Measurements from ENCODE around the gene SMYD5. TPM values are rescaled to one million over a fixed set of nuclear protein-coding genes. Genes with fewer than 3 reads are reported as not detected.
"Not testable (repeated sequence)": the region's sequence is repeated elsewhere in the genome, so short reads cannot be mapped to it uniquely, and the experiment has no call there.

Gene SMYD5
- 10 to 100 TPM; 16.6 to 21.3 TPM for total RNA-seq

- Mint-ChIP-seq H3K36me3 (ENCODE audit: low read depth) (peaks cover 5% of the 10 kb centered on the region), H3K4me3 (peak within 1 kb of the TSS; percentile 92), H3K27ac (peak within 1 kb of the TSS; percentile 88), H3K4me1 (ENCODE audit: low read depth) (peaks cover 28% of the 10 kb centered on the region), H3K27me3 (ENCODE audit: low read depth) (peaks cover 3% of the 10 kb centered on the region), H3K9me3 (ENCODE audit: insufficient read depth) (no peaks in the 10 kb centered on the region)
- ChIA-PET POLR2A (interaction anchor here (1.0 to 2.0 kb wide), 3 partner anchors 12 to 37 kb away, joined by 4 to 5 read pairs (median 5); partner anchors contain the start of gene CCT7), CTCF (interaction anchor here (0.9 to 6.9 kb wide), 9 partner anchors 10 to 320 kb away, joined by 4 to 112 read pairs (median 19); partner anchors contain the start of genes CCT7 and PRADC1)
- DNase-seq, result peak; percentile 94
- ATAC-seq, result peak; percentile 95
Observed at GRCh38 chr2:73214120-73215035, at the start of gene SMYD5. TSS of gene SMYD5 (plus strand) at chr2:73214245. CDS start at chr2:73214267, 22 bp downstream.

GRCh38 chr2:73165978-73166377, 48.1 kb upstream of the SMYD5 start:
- H3K4me3 Mint-ChIP-seq; H3K36me3 Mint-ChIP-seq (ENCODE audit: low read depth); H3K27me3 Mint-ChIP-seq (ENCODE audit: low read depth); CTCF ChIA-PET; POLR2A ChIA-PET; ATAC-seq; H3K4me1 Mint-ChIP-seq (ENCODE audit: low read depth); DNase-seq; H3K9me3 Mint-ChIP-seq (ENCODE audit: insufficient read depth); H3K27ac Mint-ChIP-seq: not testable (repeated sequence)

- DNase-seq; H3K36me3 Mint-ChIP-seq (ENCODE audit: low read depth); H3K4me1 Mint-ChIP-seq (ENCODE audit: low read depth); POLR2A ChIA-PET; H3K9me3 Mint-ChIP-seq (ENCODE audit: insufficient read depth); CTCF ChIA-PET; H3K27me3 Mint-ChIP-seq (ENCODE audit: low read depth); H3K4me3 Mint-ChIP-seq; ATAC-seq; H3K27ac Mint-ChIP-seq: not testable (repeated sequence)
Observed at GRCh38 chr2:73166813-73167212, 47.2 kb upstream of the SMYD5 start.

GRCh38 chr2:73168348-73168747, 45.7 kb upstream of the SMYD5 start:
- H3K36me3 Mint-ChIP-seq (ENCODE audit: low read depth); DNase-seq; H3K27me3 Mint-ChIP-seq (ENCODE audit: low read depth); H3K27ac Mint-ChIP-seq; POLR2A ChIA-PET; H3K9me3 Mint-ChIP-seq (ENCODE audit: insufficient read depth); H3K4me3 Mint-ChIP-seq; ATAC-seq; CTCF ChIA-PET; H3K4me1 Mint-ChIP-seq (ENCODE audit: low read depth): not testable (repeated sequence)

- H3K27me3 Mint-ChIP-seq (ENCODE audit: low read depth), result peaks cover 24% of the 10 kb centered on the region
- POLR2A ChIA-PET; DNase-seq; H3K27ac Mint-ChIP-seq; CTCF ChIA-PET; H3K4me1 Mint-ChIP-seq (ENCODE audit: low read depth); H3K36me3 Mint-ChIP-seq (ENCODE audit: low read depth); H3K9me3 Mint-ChIP-seq (ENCODE audit: insufficient read depth); H3K4me3 Mint-ChIP-seq; ATAC-seq: not testable (repeated sequence)
Observed at GRCh38 chr2:73170341-73170740, 43.7 kb upstream of the SMYD5 start.

GRCh38 chr2:73172963-73173362, 41.1 kb upstream of the SMYD5 start:
- CTCF ChIA-PET, result interaction anchor here (5.4 kb wide), 1 partner anchor 87 kb away, joined by 72 read pairs; no protein-coding TSS in a partner anchor

GRCh38 chr2:73173781-73174180, 40.3 kb upstream of the SMYD5 start:
- CTCF ChIA-PET, result interaction anchor here (1.0 to 5.4 kb wide), 2 partner anchors 39 to 88 kb away, joined by 6 to 72 read pairs; no protein-coding TSS in a partner anchor
- POLR2A ChIA-PET, result no interaction called here
- no peak for ATAC-seq
- Mint-ChIP-seq H3K4me3 (no peak overlapping the region), H3K27me3 (ENCODE audit: low read depth) (peaks cover 37% of the 10 kb centered on the region), H3K4me1 (ENCODE audit: low read depth) (peaks cover 19% of the 10 kb centered on the region), H3K9me3 (ENCODE audit: insufficient read depth) (no peaks in the 10 kb centered on the region), H3K27ac (no peak overlapping the region), H3K36me3 (ENCODE audit: low read depth) (no peaks in the 10 kb centered on the region)
- DNase-seq, result no peak

More at GRCh38 chr2:73172963-73173362, 41.1 kb upstream of the SMYD5 start:
- no peak for DNase-seq
- Mint-ChIP-seq H3K4me3 (no peak overlapping the region), H3K4me1 (ENCODE audit: low read depth) (peaks cover 19% of the 10 kb centered on the region), H3K27ac (no peak overlapping the region), H3K9me3 (ENCODE audit: insufficient read depth) (no peaks in the 10 kb centered on the region), H3K27me3 (ENCODE audit: low read depth) (peaks cover 35% of the 10 kb centered on the region), H3K36me3 (ENCODE audit: low read depth) (no peaks in the 10 kb centered on the region)
- ATAC-seq, result no peak
- POLR2A ChIA-PET, result no interaction called here

DNA sequence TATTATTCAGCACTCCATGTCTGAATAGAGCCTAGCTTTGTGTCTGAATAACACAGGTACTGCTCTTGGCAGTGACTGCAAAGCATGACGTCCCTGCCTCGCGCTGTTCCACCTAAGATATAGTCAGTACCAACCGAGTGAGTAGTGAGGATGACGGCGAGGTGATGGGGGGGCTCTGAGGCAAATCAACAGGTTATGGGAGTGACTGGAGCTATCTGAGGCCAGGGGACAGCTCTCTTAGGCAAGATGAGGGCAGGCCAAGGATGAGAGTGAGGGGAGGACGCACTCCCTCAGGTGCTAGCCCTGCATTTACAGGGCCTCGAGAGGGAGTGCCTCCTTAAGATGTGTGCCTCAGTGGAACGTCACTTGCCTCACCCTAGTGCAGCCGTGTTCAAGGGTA, 39.8 kb upstream of the SMYD5 start:
- POLR2A ChIA-PET, result no interaction called here
- no peak overlapping the region for H3K27ac Mint-ChIP-seq
- no peak for ATAC-seq
- no peaks in the 10 kb centered on the region for H3K9me3 Mint-ChIP-seq (ENCODE audit: insufficient read depth)
- CTCF ChIA-PET, result interaction anchor here (1.0 to 5.4 kb wide), 2 partner anchors 39 to 88 kb away, joined by 6 to 72 read pairs; no protein-coding TSS in a partner anchor
- peaks cover 19% of the 10 kb centered on the region for H3K4me1 Mint-ChIP-seq (ENCODE audit: low read depth)
- no peaks in the 10 kb centered on the region for H3K36me3 Mint-ChIP-seq (ENCODE audit: low read depth)
- peaks cover 37% of the 10 kb centered on the region for H3K27me3 Mint-ChIP-seq (ENCODE audit: low read depth)
- DNase-seq, result no peak
- H3K4me3 Mint-ChIP-seq, result no peak overlapping the region

DNA sequence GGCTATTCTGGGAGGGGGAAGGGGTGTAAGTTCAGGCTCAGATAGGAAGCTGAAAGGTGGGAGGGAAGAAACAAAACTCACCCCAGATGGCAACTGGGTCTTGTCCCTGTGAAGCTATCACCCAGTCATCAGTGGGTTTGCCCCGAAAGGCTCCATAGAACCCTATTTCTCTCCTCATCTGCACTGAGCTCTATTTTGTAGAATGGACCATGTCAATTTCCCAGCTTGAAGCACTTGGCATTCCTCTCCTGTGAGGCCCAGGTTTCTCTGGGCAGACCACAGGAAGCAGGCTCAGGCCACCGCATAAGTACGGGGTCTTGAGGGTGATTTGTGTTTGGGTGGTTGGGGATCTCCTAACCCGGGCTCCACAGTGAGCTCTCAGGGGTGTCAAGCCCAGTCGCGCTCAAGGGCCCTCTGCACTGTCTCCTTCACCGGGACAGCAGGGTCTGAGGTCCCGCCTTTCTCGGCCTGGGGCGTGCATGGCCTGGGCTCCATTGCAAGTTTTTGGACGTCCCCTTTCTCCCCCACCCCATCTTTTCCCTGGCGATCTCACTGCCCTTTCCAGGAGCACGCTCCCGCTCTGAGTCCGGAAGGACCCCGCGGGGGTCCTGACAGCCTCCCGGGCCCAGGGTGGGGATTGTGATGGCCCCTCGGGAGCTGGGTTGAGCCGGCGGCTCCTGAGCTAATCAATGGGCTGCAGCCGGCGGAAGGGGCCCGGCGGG, 38.9 kb upstream of the SMYD5 start:
- Mint-ChIP-seq H3K27ac (no peak overlapping the region), H3K9me3 (ENCODE audit: insufficient read depth) (no peaks in the 10 kb centered on the region), H3K27me3 (ENCODE audit: low read depth) (peaks cover 42% of the 10 kb centered on the region), H3K4me3 (peak overlapping the region; percentile 27), H3K36me3 (ENCODE audit: low read depth) (no peaks in the 10 kb centered on the region), H3K4me1 (ENCODE audit: low read depth) (peaks cover 19% of the 10 kb centered on the region)
- no peak for DNase-seq
- CTCF ChIA-PET, result interaction anchor here (0.8 to 5.4 kb wide), 3 partner anchors 12 to 183 kb away, joined by 3 to 72 read pairs (median 3); no protein-coding TSS in a partner anchor
- POLR2A ChIA-PET, result no interaction called here
- no peak for ATAC-seq

DNA sequence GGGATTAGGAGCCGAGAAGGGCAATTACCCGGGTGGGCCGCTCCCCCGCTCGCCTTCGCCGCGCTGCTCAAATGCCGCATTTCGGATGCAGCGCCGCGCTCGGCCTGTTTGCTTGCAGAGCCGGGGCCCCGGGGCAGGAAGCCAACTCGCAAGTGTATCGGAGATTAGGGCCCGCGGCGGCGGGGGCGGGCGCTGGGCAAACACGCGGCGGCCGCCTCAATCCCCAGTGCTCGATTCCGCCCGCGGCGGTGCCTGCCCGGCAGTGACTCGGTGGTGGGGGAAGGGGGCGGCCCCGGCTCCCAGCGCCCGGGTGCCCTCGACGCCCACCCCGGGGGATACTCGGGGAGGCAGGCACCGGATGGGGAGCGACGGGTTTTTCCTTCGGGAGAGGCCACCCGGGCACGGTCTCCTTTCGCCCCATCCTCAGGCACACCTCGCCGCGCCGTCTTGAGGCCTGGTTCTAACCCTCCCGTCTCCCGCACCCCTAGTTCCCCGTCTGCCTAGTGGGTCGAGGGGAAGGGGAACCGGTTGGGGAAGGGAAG, 38.3 kb upstream of the SMYD5 start:
- peaks cover 46% of the 10 kb centered on the region for H3K27me3 Mint-ChIP-seq (ENCODE audit: low read depth)
- peak overlapping the region; percentile 80 for H3K4me3 Mint-ChIP-seq
- POLR2A ChIA-PET, result no interaction called here
- CTCF ChIA-PET, result interaction anchor here (0.6 to 5.4 kb wide), 20 partner anchors 10 to 314 kb away, joined by 3 to 112 read pairs (median 7); partner anchors contain the start of genes EGR4 and SMYD5
- ATAC-seq (peak; percentile 64), DNase-seq (peak; percentile 79)
- H3K36me3 Mint-ChIP-seq (ENCODE audit: low read depth), result no peaks in the 10 kb centered on the region
- no peak overlapping the region for H3K27ac Mint-ChIP-seq
- H3K4me1 Mint-ChIP-seq (ENCODE audit: low read depth), result peaks cover 19% of the 10 kb centered on the region
- no peaks in the 10 kb centered on the region for H3K9me3 Mint-ChIP-seq (ENCODE audit: insufficient read depth)

GRCh38 chr2:73176205-73176880, 37.7 kb upstream of the SMYD5 start:
- ChIA-PET POLR2A (interaction anchor here (0.6 to 1.2 kb wide), 3 partner anchors 26 to 1307 kb away, joined by 3 to 5 read pairs (median 3); partner anchors contain the start of gene NOTO), CTCF (interaction anchor here (0.6 to 5.4 kb wide), 48 partner anchors 10 to 397 kb away, joined by 3 to 112 read pairs (median 6); partner anchors contain the start of genes EGR4, NOTO, PRADC1 and RAB11FIP5)
- Mint-ChIP-seq H3K9me3 (ENCODE audit: insufficient read depth) (no peaks in the 10 kb centered on the region), H3K4me1 (ENCODE audit: low read depth) (peaks cover 22% of the 10 kb centered on the region), H3K36me3 (ENCODE audit: low read depth) (no peaks in the 10 kb centered on the region), H3K27me3 (ENCODE audit: low read depth) (peaks cover 50% of the 10 kb centered on the region), H3K27ac (no peak overlapping the region), H3K4me3 (peak overlapping the region; percentile 80)
- ATAC-seq (peak; percentile 37), DNase-seq (peak; percentile 45)

Data from activated CD8-positive, alpha-beta T cell treated with anti-CD3 and anti-CD28 coated beads, Interleukin-2, amount 10 ng/mL, durations not matched to agents 7 days and 5 days (primary cell).